GM12872 (cell line): Measurements from ENCODE around the gene KDM6B.

Experiments used
- CTCF ChIP-seq: IDR thresholded peaks from 3 replicates; pipeline ENCODE4 v1.5.1; 2011; ENCODE audit warnings: low read depth, mild to moderate bottlenecking, low read length, moderate library complexity; ENCODE audit not compliant: insufficient read depth

Gene KDM6B

GRCh38 chr17:7873051-7873450 lies 39.0 kb downstream of the KDM6B start:
- no peak for TF ChIP-seq CTCF

- no peak for TF ChIP-seq CTCF
Observed at GRCh38 chr17:7875804-7876370, 41.9 kb downstream of the KDM6B start.

GRCh38 chr17:7878234-7878633 lies 44.2 kb downstream of the KDM6B start:
- TF ChIP-seq CTCF, result no peak

GRCh38 chr17:7880076-7880868 lies 46.3 kb downstream of the KDM6B start:
- no peak for TF ChIP-seq CTCF

GRCh38 chr17:7881276-7882054 lies 47.4 kb downstream of the KDM6B start:
- TF ChIP-seq CTCF, result no peak

- TF ChIP-seq CTCF, result no peak
Observed at GRCh38 chr17:7882068-7882467, 48.1 kb downstream of the KDM6B start.

GRCh38 chr17:7882629-7883028 lies 48.6 kb downstream of the KDM6B start:
- TF ChIP-seq CTCF, result no peak
